Mesenchymal stem cell (in vitro differentiated cells and primary cell): ENCODE data around the gene CFAP74.
"Not testable (repeated sequence)": the region's sequence is repeated elsewhere in the genome, so short reads cannot be mapped to it uniquely, and the experiment has no call there.

Experiments used
- DNase-seq: peaks from one replicate; pipeline ENCODE4 v3.0.0-alpha.2; 2013
- H2AFZ ChIP-seq: one replicate; pipeline ENCODE4 v1.6.1; 2013; ENCODE audit warnings: low read depth, mild to moderate bottlenecking, control low read depth, inconsistent platforms, low read length, moderate library complexity
- H2AK5ac ChIP-seq: 2 replicates; pipeline ENCODE4 v1.6.1; 2013; ENCODE audit warnings: low read length, moderate library complexity, mild to moderate bottlenecking, inconsistent platforms; ENCODE audit not compliant: severe bottlenecking
- H2BK120ac ChIP-seq: one replicate; pipeline ENCODE4 v1.6.1; 2013; ENCODE audit warnings: low read depth, mild to moderate bottlenecking, inconsistent platforms, low read length, moderate library complexity
- H2BK12ac ChIP-seq, 2 experiments: one replicate each; pipeline ENCODE4 v1.6.1; 2013; ENCODE audit warnings: inconsistent platforms in 2 of 2, low read length in 2 of 2, mild to moderate bottlenecking in 2 of 2, moderate library complexity in 2 of 2, control low read depth in 1 of 2
- H2BK15ac ChIP-seq: one replicate; pipeline ENCODE4 v1.6.1; 2013; ENCODE audit warnings: mild to moderate bottlenecking, low read depth, inconsistent platforms; ENCODE audit not compliant: poor library complexity, severe bottlenecking
- H2BK5ac ChIP-seq: 2 replicates; pipeline ENCODE4 v1.6.1; 2013; ENCODE audit warnings: low read depth, mild to moderate bottlenecking, low read length, control low read depth, inconsistent platforms; ENCODE audit not compliant: poor library complexity, severe bottlenecking
- H3K14ac ChIP-seq, 2 experiments: one replicate each; pipeline ENCODE4 v1.6.1; 2013; ENCODE audit warnings: inconsistent platforms in 2 of 2, low read length in 2 of 2, control low read depth in 1 of 2, mild to moderate bottlenecking in 1 of 2, moderate library complexity in 1 of 2
- H3K18ac ChIP-seq, 2 experiments: one replicate each; pipeline ENCODE4 v1.6.1; 2013; ENCODE audit warnings: inconsistent platforms in 2 of 2, low read length in 2 of 2, control low read depth in 1 of 2, low read depth in 1 of 2, mild to moderate bottlenecking in 1 of 2
- H3K23ac ChIP-seq, 2 experiments: one replicate each; pipeline ENCODE4 v1.6.1; 2013; ENCODE audit warnings: inconsistent platforms in 2 of 2, low read length in 2 of 2, mild to moderate bottlenecking in 2 of 2, moderate library complexity in 2 of 2, control low read depth in 1 of 2
- H3K27ac ChIP-seq: 2 replicates; pipeline ENCODE4 v1.5.1; 2013; ENCODE audit warnings: mild to moderate bottlenecking, moderate library complexity, low read length, control low read depth, inconsistent platforms; ENCODE audit not compliant: poor library complexity, severe bottlenecking
- H3K27me3 ChIP-seq, 2 experiments: 2 replicates each; pipeline versions ENCODE4 v1.6.1 to v1.7.0; 2013; ENCODE audit warnings: low read length in 2 of 2, mild to moderate bottlenecking in 2 of 2, moderate library complexity in 2 of 2, control low read depth in 1 of 2, inconsistent platforms in 1 of 2; ENCODE audit not compliant: control insufficient read depth in 1 of 2, insufficient read depth in 1 of 2
- H3K36me3 ChIP-seq, 2 experiments: 2 replicates each; pipeline versions ENCODE4 v1.6.1 to v1.7.0; 2013; ENCODE audit warnings: low read length in 2 of 2, control low read depth in 1 of 2, inconsistent platforms in 1 of 2, low read depth in 1 of 2, mild to moderate bottlenecking in 1 of 2; ENCODE audit not compliant: insufficient read depth in 2 of 2, control insufficient read depth in 1 of 2
- H3K4ac ChIP-seq, 2 experiments: one replicate each; pipeline ENCODE4 v1.6.1; 2013; ENCODE audit warnings: inconsistent platforms in 2 of 2, low read length in 2 of 2, mild to moderate bottlenecking in 2 of 2, moderate library complexity in 2 of 2, control low read depth in 1 of 2, low read depth in 1 of 2
- H3K4me1 ChIP-seq: 2 replicates; pipeline ENCODE4 v1.6.1; 2013; ENCODE audit warnings: low read depth, low read length, control low read depth; ENCODE audit not compliant: control insufficient read depth, insufficient read depth
- H3K4me2 ChIP-seq: 2 replicates; pipeline ENCODE4 v1.6.1; 2013; ENCODE audit warnings: low read length, mild to moderate bottlenecking, inconsistent platforms; ENCODE audit not compliant: poor library complexity, severe bottlenecking
- H3K4me3 ChIP-seq, 2 experiments: 2 replicates each; pipeline versions ENCODE4 v1.5.1 to v1.7.0; 2013; ENCODE audit warnings: low read length in 2 of 2, mild to moderate bottlenecking in 2 of 2, control low read depth in 1 of 2, low read depth in 1 of 2; ENCODE audit not compliant: insufficient read depth in 1 of 2
- H3K79me1 ChIP-seq: replicated peaks from 2 replicates; pipeline ENCODE4 v1.6.1; 2013; ENCODE audit warnings: mild to moderate bottlenecking, control low read depth, low read length, inconsistent platforms; ENCODE audit not compliant: poor library complexity, severe bottlenecking
- H3K9ac ChIP-seq: 2 replicates; pipeline ENCODE4 v1.7.0; 2013; ENCODE audit warnings: mild to moderate bottlenecking, low read length, moderate library complexity
- H3K9me3 ChIP-seq: 2 replicates; pipeline ENCODE4 v1.7.0; 2013; ENCODE audit warnings: mild to moderate bottlenecking, low read length; ENCODE audit not compliant: control insufficient read depth
- H4K8ac ChIP-seq: one replicate; pipeline ENCODE4 v1.6.1; 2013; ENCODE audit warnings: inconsistent platforms, mild to moderate bottlenecking, low read length, moderate library complexity
- H4K91ac ChIP-seq: one replicate; pipeline ENCODE4 v1.6.1; 2013; ENCODE audit warnings: mild to moderate bottlenecking, low read length, inconsistent platforms
- WGBS: methylation state at CpG from one replicate; pipeline ENCODE4 v1.1.7; 2013; ENCODE audit warnings: mixed read lengths; 5-methylcytosine and 5-hydroxymethylcytosine counted together

The CFAP74 gene

DNA sequence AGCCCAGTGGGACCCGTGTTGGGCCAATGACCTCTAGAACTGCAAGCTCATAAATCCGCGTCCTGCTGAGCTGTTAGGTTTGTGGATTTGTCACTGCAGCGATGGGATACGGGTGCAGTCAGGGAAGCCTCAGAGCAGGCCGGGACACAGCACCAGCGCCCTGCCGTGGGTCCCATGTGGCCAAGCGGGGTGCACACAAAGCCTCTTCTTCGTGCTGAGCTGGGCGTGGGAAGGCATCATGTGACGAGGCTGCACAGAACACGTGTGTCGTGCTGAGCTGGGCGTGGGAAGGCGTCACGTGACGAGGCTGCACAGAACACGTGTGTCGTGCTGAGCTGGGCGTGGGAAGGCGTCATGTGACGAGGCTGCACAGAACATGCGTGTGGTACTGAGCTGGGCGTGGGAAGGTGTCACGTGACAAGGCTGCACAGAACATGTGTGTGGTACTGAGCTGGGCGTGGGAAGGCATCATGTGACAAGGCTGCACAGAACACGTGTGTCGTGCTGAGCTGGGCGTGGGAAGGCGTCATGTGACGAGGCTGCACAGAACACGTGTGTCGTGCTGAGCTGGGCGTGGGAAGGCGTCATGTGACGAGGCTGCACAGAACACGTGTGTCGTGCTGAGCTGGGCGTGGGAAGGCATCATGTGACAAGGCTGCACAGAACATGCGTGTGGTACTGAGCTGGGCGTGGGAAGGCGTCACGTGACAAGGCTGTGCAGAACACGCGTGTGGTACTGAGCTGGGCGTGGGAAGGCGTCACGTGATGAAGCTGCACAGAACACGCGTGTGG, 24.7 kb downstream of the CFAP74 start:
- not testable (repeated sequence) for H2BK15ac ChIP-seq, H3K4ac ChIP-seq, H2BK12ac ChIP-seq, H3K36me3 ChIP-seq, H4K8ac ChIP-seq, H2BK120ac ChIP-seq, H2BK5ac ChIP-seq, H2AFZ ChIP-seq, H3K79me1 ChIP-seq, H3K27ac ChIP-seq, H2AK5ac ChIP-seq, H3K9me3 ChIP-seq, H3K9ac ChIP-seq, H3K18ac ChIP-seq, H4K91ac ChIP-seq, H3K4me1 ChIP-seq, H3K23ac ChIP-seq, H3K4me3 ChIP-seq, DNase-seq, H3K4me2 ChIP-seq
- Histone ChIP-seq H3K14ac (peak overlapping the region in 1 of 2 experiments; percentile 26), H3K27me3 (peaks cover 4 to 27% of the 10 kb centered on the region in 2 experiments)
- WGBS: 92% methylated on average over 45 of the region's 51 CpGs

DNA sequence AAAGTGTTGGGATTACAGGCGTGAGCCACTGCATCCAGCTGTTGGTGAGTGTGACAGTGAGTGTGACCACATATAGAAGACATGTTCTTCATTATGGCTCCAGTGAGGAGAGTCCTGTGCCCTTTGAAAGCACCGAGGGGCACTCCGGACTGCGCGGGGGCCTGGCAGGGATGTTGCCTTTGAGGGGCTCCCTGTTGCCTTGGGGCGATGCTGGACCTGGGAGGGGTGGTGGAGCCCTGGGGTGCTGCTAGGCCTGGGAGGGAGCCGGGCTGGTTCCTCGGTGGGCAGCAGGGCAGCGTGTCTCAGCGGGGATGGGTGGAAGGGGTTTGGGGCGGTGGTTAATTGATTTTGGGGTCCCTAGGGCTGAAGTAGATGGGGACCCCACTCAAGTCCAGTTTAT, 25.5 kb downstream of the CFAP74 start:
- Histone ChIP-seq H3K79me1 (no peaks in the 10 kb centered on the region), H2AK5ac (no peak overlapping the region), H3K27ac (no peak overlapping the region), H3K36me3 (no peaks in the 10 kb centered on the region), H3K23ac (no peak overlapping the region), H3K18ac (no peak overlapping the region), H3K4me3 (no peak overlapping the region), H4K8ac (no peak overlapping the region), H3K27me3 (peaks cover 4 to 33% of the 10 kb centered on the region in 2 experiments), H3K4ac (no peak overlapping the region), H3K9me3 (no peaks in the 10 kb centered on the region), H4K91ac (no peak overlapping the region), H3K9ac (no peak overlapping the region), H2AFZ (no peak overlapping the region), H3K4me1 (peaks cover 3% of the 10 kb centered on the region), H2BK5ac (no peak overlapping the region), H2BK12ac (no peak overlapping the region), H2BK15ac (no peak overlapping the region), H3K14ac (no peak overlapping the region), H3K4me2 (no peak overlapping the region), H2BK120ac (no peak overlapping the region)
- DNase-seq: no peak
- 89% methylated on average over 11 of the region's 11 CpGs for WGBS

DNA sequence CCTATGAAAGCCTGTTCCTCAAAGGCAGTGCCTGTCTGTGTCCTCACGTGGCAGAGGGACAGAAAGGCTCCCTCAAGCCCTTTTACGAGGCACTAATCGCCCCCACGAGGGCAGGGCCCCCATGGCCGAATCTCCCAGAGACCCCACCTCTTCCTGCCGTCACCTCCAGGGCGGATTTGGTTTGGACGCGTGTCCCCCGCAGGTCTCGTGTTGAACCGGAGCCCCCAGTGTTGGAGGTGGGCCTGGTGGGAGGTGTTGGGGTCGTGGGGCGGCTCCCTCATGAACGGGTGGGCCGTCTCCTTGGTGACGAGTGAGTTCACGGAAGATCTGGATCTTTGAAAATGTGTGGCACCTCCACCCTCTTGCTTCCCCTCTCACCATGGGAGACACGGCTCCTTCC, 27.6 kb downstream of the CFAP74 start:
- no peaks in the 10 kb centered on the region for H3K79me1 ChIP-seq
- no peak overlapping the region for H3K23ac ChIP-seq
- H4K91ac ChIP-seq: no peak overlapping the region
- H2BK12ac ChIP-seq: no peak overlapping the region
- no peaks in the 10 kb centered on the region for H3K9me3 ChIP-seq
- no peak overlapping the region for H3K27ac ChIP-seq
- no peak overlapping the region for H2BK15ac ChIP-seq
- no peak overlapping the region for H3K4me3 ChIP-seq
- no peak overlapping the region for H3K4me2 ChIP-seq
- H3K4ac ChIP-seq: no peak overlapping the region
- no peak overlapping the region for H3K18ac ChIP-seq
- H3K36me3 ChIP-seq: no peaks in the 10 kb centered on the region
- 90% methylated on average over 18 of the region's 19 CpGs for WGBS
- H3K27me3 ChIP-seq: peaks cover 4 to 36% of the 10 kb centered on the region in 2 experiments
- no peak overlapping the region for H2BK120ac ChIP-seq
- H3K14ac ChIP-seq: no peak overlapping the region
- H2AK5ac ChIP-seq: no peak overlapping the region
- no peak overlapping the region for H4K8ac ChIP-seq
- H2AFZ ChIP-seq: no peak overlapping the region
- peaks cover 4% of the 10 kb centered on the region for H3K4me1 ChIP-seq
- H2BK5ac ChIP-seq: no peak overlapping the region
- no peak for DNase-seq
- H3K9ac ChIP-seq: no peak overlapping the region

DNA sequence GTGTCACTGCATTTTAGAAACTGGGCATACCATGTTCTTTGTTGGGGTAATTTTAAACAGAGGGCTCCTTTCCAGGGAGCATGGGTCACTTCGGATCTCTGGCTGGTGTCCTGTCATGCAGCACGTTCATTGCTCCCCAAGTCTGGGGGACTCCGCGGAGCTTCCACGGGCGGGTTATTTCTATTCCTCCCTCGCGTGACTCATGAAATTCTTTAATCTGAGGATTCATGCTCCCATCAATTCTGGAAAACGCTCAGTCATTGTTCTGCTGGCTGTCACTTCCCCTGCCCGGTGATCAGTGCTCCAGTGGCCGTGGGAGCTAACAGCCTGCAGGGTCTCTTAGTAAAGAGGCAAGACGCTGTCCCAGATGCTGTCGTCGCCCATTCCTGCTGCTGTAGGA, 28.1 kb downstream of the CFAP74 start:
- Histone ChIP-seq H2BK5ac (no peak overlapping the region), H3K14ac (no peak overlapping the region), H2BK15ac (no peak overlapping the region), H3K23ac (no peak overlapping the region), H3K36me3 (no peaks in the 10 kb centered on the region), H3K4me2 (no peak overlapping the region), H3K27me3 (peaks cover 4 to 36% of the 10 kb centered on the region in 2 experiments), H3K79me1 (no peaks in the 10 kb centered on the region), H3K4me3 (no peak overlapping the region), H2AFZ (no peak overlapping the region), H3K9me3 (no peaks in the 10 kb centered on the region), H4K8ac (no peak overlapping the region), H3K4me1 (peaks cover 4% of the 10 kb centered on the region), H3K9ac (no peak overlapping the region), H3K4ac (no peak overlapping the region), H2BK120ac (no peak overlapping the region), H2BK12ac (no peak overlapping the region), H3K27ac (no peak overlapping the region), H4K91ac (no peak overlapping the region), H2AK5ac (no peak overlapping the region), H3K18ac (no peak overlapping the region)
- WGBS: 92% methylated on average over 14 of the region's 14 CpGs
- DNase-seq: no peak
